Brain pericyte (primary cell): Measurements from ENCODE around the gene SHOC1.
"Not testable (repeated sequence)": the region's sequence is repeated elsewhere in the genome, so short reads cannot be mapped to it uniquely, and the experiment has no call there.

Experiments used
- DNase-seq: peaks from one replicate; pipeline ENCODE4 v3.0.0-alpha.2; 2012; ENCODE audit warnings: low read depth, low spot score

SHOC1 gene

GRCh38 chr9:111794835-111795556 is at the start of gene SHOC1:
SHOC1 (minus strand) TSS chr9:111794937; CDS start chr9:111791418, 3,519 bp downstream.
- no peak for DNase-seq

- no peak for DNase-seq
These were observed 49.2 kb upstream of the SHOC1 start for GRCh38 chr9:111843971-111844370.

- DNase-seq, result no peak
These were observed 47.6 kb upstream of the SHOC1 start for GRCh38 chr9:111842313-111842712.

GRCh38 chr9:111840442-111840841 is 45.7 kb upstream of the SHOC1 start:
- DNase-seq, result no peak

GRCh38 chr9:111839987-111840386 is 45.2 kb upstream of the SHOC1 start:
- no peak for DNase-seq

- DNase-seq, result no peak
These were observed 44.6 kb upstream of the SHOC1 start for GRCh38 chr9:111839387-111839786.

- DNase-seq, result no peak
These were observed 43.7 kb upstream of the SHOC1 start for GRCh38 chr9:111838439-111838838.

- no peak for DNase-seq
These were observed 41.6 kb upstream of the SHOC1 start for GRCh38 chr9:111836311-111836710.

GRCh38 chr9:111833941-111834340 is 39.2 kb upstream of the SHOC1 start:
- DNase-seq, result no peak

- no peak for DNase-seq
These were observed 37.7 kb upstream of the SHOC1 start for GRCh38 chr9:111832449-111832848.

GRCh38 chr9:111831371-111832108 is 36.8 kb upstream of the SHOC1 start:
- DNase-seq, result no peak

GRCh38 chr9:111828193-111828592 is 33.5 kb upstream of the SHOC1 start:
- no peak for DNase-seq

GRCh38 chr9:111825468-111826145 is 30.9 kb upstream of the SHOC1 start:
- no peak for DNase-seq

- no peak for DNase-seq
These were observed 26.3 kb upstream of the SHOC1 start for GRCh38 chr9:111821006-111821528.

GRCh38 chr9:111819360-111819759 is 24.6 kb upstream of the SHOC1 start:
- no peak for DNase-seq

- no peak for DNase-seq
These were observed 20.7 kb upstream of the SHOC1 start for GRCh38 chr9:111815285-111816070.

- no peak for DNase-seq
These were observed 17.6 kb upstream of the SHOC1 start for GRCh38 chr9:111812337-111812736.

GRCh38 chr9:111810908-111811307 is 16.2 kb upstream of the SHOC1 start:
- no peak for DNase-seq

- DNase-seq, result not testable (repeated sequence)
These were observed 15.7 kb upstream of the SHOC1 start for GRCh38 chr9:111810415-111810814.

GRCh38 chr9:111807197-111807596 is 12.5 kb upstream of the SHOC1 start:
- no peak for DNase-seq

GRCh38 chr9:111806259-111806658 is 11.5 kb upstream of the SHOC1 start:
- DNase-seq, result no peak
